Measurements from ENCODE around the gene GAB2.
A peak's percentile ranks its signal among the peaks of the same experiment; 100 is the strongest.

The GAB2 gene

GRCh38 chr11:78170413-78170812 lies 247.2 kb downstream of the GAB2 start:
- no peak for TF ChIP-seq CTCF (IDR thresholded peaks at IDR 0.05)
- DNase-seq (ENCODE audit: low spot score), result no peak
- Histone ChIP-seq H3K4me3 (no peak overlapping the region), H3K27ac (peak overlapping the region; percentile 89 to 90)

- Histone ChIP-seq H3K4me3 (peak overlapping the region; percentile 27), H3K27ac (peak overlapping the region; percentile 89 to 97)
- TF ChIP-seq CTCF (IDR thresholded peaks at IDR 0.05), result no peak
- peak; percentile 99 for DNase-seq (ENCODE audit: low spot score)
Observed at GRCh38 chr11:78168539-78169477, 248.8 kb downstream of the GAB2 start.

GRCh38 chr11:78166855-78167469 lies 250.7 kb downstream of the GAB2 start:
- H3K27ac ChIP-seq, result peak overlapping the region; percentile 64 to 97
- TF ChIP-seq CTCF (IDR thresholded peaks at IDR 0.05), result no peak
- DNase-seq (ENCODE audit: low spot score), result no peak
- H3K4me3 ChIP-seq, result no peak overlapping the region

Data from coronary artery (tissue), 2 donors.